ENCODE results near the gene USP47. TPM values are rescaled to one million over a fixed set of nuclear protein-coding genes. Genes with fewer than 3 reads are reported as not detected.

Gene USP47
- total and polyA plus RNA-seq, 2 donors (not counting 1 experiment from before 2014, with no cell fraction given): 12.8 to 52.9 TPM

- Histone ChIP-seq H2AFZ (ENCODE audit: insufficient read depth, low read depth, low read length, poor library complexity, severe bottlenecking) (no peak overlapping the region), H3K4me2 (replicated peaks; ENCODE audit: low read depth, low read length, poor library complexity, severe bottlenecking) (no peak overlapping the region), H3K4me1 (ENCODE audit: control insufficient read depth in 2 of 2, insufficient read depth in 2 of 2, low read length in 2 of 2) (no peaks in the 10 kb centered on the region), H3K27me3 (replicated peaks in 1 of 4; ENCODE audit: control extremely low read depth in 1 of 4, control insufficient read depth in 3 of 4, insufficient read depth in 4 of 4, low read length in 3 of 4) (no peaks in the 10 kb centered on the region), H4K20me1 (ENCODE audit: control insufficient read depth, insufficient read depth, low read length, poor library complexity, severe bottlenecking) (no peaks in the 10 kb centered on the region), H3K9me3 (ENCODE audit: control extremely low read depth in 1 of 3, control insufficient read depth in 2 of 3, insufficient read depth in 1 of 3, low read length in 2 of 3) (peaks cover 0 to 5% (median 0%) of the 10 kb centered on the region in 3 donors), H3K9ac (ENCODE audit: low read length) (no peak overlapping the region), H3K36me3 (replicated peaks in 1 of 2; ENCODE audit: control extremely low read depth in 1 of 2, control insufficient read depth in 1 of 2, extremely low read depth in 1 of 2, insufficient read depth in 2 of 2, low read length in 1 of 2) (no peaks in the 10 kb centered on the region), H3K27ac (ENCODE audit: low read length in 2 of 2) (no peak overlapping the region), H3K79me2 (ENCODE audit: control insufficient read depth, insufficient read depth, low read length) (no peaks in the 10 kb centered on the region), H3K4me3 (ENCODE audit: control extremely low read depth in 1 of 5, extremely low read depth in 1 of 5, insufficient read depth in 1 of 5, low read depth in 2 of 5, low read length in 4 of 5) (no peak overlapping the region)
- ChIA-PET POLR2A (no interaction called here), CTCF (no interaction called here)
- no peak overlapping the region for H3K27ac Mint-ChIP-seq
- H3K4me3 Mint-ChIP-seq: no peak overlapping the region
- DNase-seq: no peak
- H3K4me1 Mint-ChIP-seq: no peaks in the 10 kb centered on the region
- 89% methylated on average over 26 of the region's 35 CpGs for WGBS (ENCODE audit: insufficient coverage)
- intact Hi-C loops (cut with micrococcal nuclease): no loop called here
- ATAC-seq (ENCODE audit: low read depth): no peak
- no peak for TF ChIP-seq EZH2 (IDR thresholded peaks at IDR 0.05; ENCODE audit: borderline replicate concordance, insufficient read depth, low read depth, low read length, poor library complexity, severe bottlenecking)
- no peak for TF ChIP-seq CTCF (IDR thresholded peaks at IDR 0.05)
- H3K9me3 Mint-ChIP-seq (ENCODE audit: insufficient read depth): no peaks in the 10 kb centered on the region
- H3K27me3 Mint-ChIP-seq: peaks cover 13% of the 10 kb centered on the region
Measured at GRCh38 chr11:11810764-11811726, 30.7 kb upstream of the USP47 start.
